KOPT-K1 (cell line): Measurements from ENCODE around the gene ABCA1.
"Not testable (repeated sequence)": the region's sequence is repeated elsewhere in the genome, so short reads cannot be mapped to it uniquely, and the experiment has no call there.

Experiments
- H3K27ac ChIP-seq: fragments of 200-600 bp; sonication (generic); 2 replicates; pipeline ENCODE4 v1.5.1; 2016; ENCODE audit warnings: antibody characterized with exemption, mild to moderate bottlenecking, low read depth, low read length; ENCODE audit not compliant: poor library complexity, severe bottlenecking
- H3K36me3 ChIP-seq: fragments of 200-600 bp; sonication (generic); 2 replicates; pipeline ENCODE4 v1.5.1; 2017; ENCODE audit warnings: antibody characterized with exemption, mild to moderate bottlenecking, low read length, moderate library complexity; ENCODE audit not compliant: insufficient read depth
- H3K9me3 ChIP-seq: fragments of 200-600 bp; sonication (generic); 2 replicates; pipeline ENCODE4 v1.5.1; 2017; ENCODE audit warnings: antibody characterized with exemption, low read length, mild to moderate bottlenecking; ENCODE audit not compliant: insufficient read depth, poor library complexity, severe bottlenecking

ABCA1 gene

DNA sequence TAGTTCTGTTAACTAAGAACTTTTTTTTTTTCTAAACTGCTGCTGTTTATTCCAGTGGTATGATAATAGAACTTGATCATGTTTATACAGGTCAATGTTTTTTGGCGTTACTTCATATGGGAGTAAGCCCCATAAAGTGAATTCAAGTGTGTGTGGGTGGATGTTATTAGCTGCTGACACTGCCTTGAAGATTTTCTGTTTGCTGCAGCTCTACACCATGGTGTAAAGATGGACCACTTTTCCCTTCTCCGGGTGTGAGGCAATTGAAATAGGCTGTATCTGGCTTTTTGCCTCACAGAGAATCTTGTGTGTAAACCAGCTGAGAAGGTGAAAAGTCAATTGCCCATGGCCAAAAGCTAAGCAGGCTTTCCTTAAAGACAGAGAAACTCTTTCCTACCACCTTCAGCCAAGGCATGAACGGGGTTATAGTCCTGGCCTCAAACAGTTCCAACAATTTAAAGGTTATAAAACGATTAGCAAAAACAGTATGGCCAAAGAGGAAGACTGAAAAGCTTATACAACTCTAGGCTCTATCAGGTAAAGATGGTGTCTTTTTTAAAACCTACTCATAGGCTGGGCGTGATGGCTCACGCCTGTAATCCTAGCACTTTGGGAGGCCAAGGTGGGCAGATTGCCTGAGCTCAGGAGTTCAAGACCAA, 33.9 kb upstream of the ABCA1 start:
- H3K36me3 ChIP-seq = no peaks in the 10 kb centered on the region
- H3K9me3 ChIP-seq = no peaks in the 10 kb centered on the region
- H3K27ac ChIP-seq = peak overlapping the region; percentile 22

GRCh38 chr9:104961238-104961637, 33.3 kb upstream of the ABCA1 start:
- H3K27ac ChIP-seq = peak overlapping the region; percentile 22
- no peaks in the 10 kb centered on the region for H3K9me3 ChIP-seq
- no peaks in the 10 kb centered on the region for H3K36me3 ChIP-seq

- H3K9me3 ChIP-seq = no peaks in the 10 kb centered on the region
- no peak overlapping the region for H3K27ac ChIP-seq
Observed at GRCh38 chr9:104960662-104961061, 32.7 kb upstream of the ABCA1 start.

GRCh38 chr9:104958751-104959150, 30.8 kb upstream of the ABCA1 start:
- Histone ChIP-seq H3K27ac (no peak overlapping the region), H3K36me3 (no peaks in the 10 kb centered on the region), H3K9me3 (no peaks in the 10 kb centered on the region)

More at GRCh38 chr9:104960662-104961061, 32.7 kb upstream of the ABCA1 start:
- H3K36me3 ChIP-seq = no peaks in the 10 kb centered on the region

DNA sequence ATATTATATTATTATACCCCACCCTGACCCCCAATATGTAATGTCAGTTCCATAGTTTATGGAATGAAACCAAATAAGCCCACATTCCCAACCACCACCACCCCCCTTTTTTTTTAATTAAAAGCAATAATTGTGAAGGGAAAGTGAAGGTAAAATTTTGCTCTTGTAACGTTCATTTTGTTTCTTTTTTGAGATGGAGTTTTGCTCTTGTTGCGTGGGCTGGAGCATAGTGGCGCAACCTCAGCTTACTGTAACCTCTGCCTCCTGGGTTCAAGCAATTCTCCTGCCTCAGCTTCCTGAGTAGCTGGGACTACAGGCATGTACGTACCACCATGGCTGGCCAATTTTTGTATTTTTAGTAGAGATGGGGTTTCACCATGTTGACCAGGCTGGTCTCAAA, 30.1 kb upstream of the ABCA1 start:
- H3K9me3 ChIP-seq, H3K36me3 ChIP-seq, H3K27ac ChIP-seq: not testable (repeated sequence)

- H3K36me3 ChIP-seq = no peaks in the 10 kb centered on the region
- H3K9me3 ChIP-seq = no peaks in the 10 kb centered on the region
- no peak overlapping the region for H3K27ac ChIP-seq
Observed at GRCh38 chr9:104951487-104951886, 23.5 kb upstream of the ABCA1 start.

DNA sequence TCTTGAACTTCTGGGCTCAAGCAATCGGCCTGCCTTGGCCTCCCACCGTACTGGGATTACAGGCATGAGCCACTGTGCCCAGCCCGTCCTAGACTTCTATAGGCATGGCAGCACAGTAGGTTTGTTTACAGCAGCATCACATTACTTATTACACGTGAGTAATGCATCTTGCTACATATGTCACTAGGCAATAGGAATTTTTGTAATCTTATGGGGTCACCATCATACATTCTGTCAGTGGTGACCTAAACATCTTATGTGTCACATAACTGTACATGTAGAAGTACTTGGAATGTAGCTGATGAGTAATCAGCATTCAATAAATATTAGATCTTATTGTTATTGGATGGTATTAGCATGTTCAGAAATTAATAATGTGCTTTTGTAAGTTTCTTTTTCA, 22.9 kb upstream of the ABCA1 start:
- no peaks in the 10 kb centered on the region for H3K9me3 ChIP-seq
- H3K36me3 ChIP-seq = no peaks in the 10 kb centered on the region
- no peak overlapping the region for H3K27ac ChIP-seq

DNA sequence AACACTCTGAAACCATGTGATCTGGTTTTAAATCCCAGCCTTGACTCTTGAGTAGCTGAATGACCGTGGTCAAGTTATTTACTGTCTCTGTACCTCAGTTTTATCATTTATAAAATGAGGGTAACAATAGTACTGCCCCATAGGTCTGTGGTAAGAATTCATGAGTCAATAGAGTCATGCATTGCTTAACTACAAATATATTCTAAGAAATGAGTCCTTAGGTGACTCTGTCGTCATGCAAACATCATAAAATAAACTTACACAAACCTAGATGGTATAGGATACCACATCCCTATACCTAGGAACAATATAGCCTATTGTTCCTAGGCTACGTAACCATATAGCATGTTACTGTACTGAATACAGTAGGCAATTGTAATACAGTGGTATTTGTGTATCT, 20.3 kb upstream of the ABCA1 start:
- no peaks in the 10 kb centered on the region for H3K36me3 ChIP-seq
- H3K9me3 ChIP-seq = no peaks in the 10 kb centered on the region
- H3K27ac ChIP-seq = no peak overlapping the region

DNA sequence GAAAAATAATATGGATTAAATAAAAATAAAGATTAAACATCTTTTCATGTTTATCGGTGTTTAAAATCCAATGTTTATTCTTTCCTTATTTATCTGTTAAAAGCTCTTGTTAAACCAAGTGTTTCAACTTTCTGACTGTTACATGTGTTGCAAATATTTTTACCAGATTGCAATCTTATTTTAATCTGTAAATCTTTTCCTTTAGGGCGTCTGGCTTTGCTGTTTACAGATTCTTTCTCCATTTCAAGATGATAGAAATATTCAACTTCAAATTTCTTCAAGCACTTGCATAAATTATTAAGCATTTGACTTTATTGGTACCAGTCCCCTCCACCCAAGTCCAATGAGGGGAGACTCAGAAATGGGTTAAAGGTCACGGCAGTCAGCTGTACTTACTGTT, 16.9 kb upstream of the ABCA1 start:
- Histone ChIP-seq H3K36me3 (no peaks in the 10 kb centered on the region), H3K27ac (no peak overlapping the region), H3K9me3 (no peaks in the 10 kb centered on the region)

- H3K27ac ChIP-seq = no peak overlapping the region
- H3K36me3 ChIP-seq = no peaks in the 10 kb centered on the region
- no peaks in the 10 kb centered on the region for H3K9me3 ChIP-seq
Observed at GRCh38 chr9:104944356-104944755, 16.4 kb upstream of the ABCA1 start.

- Histone ChIP-seq H3K9me3 (no peaks in the 10 kb centered on the region), H3K36me3 (no peaks in the 10 kb centered on the region), H3K27ac (no peak overlapping the region)
Observed at GRCh38 chr9:104941597-104941996, 13.6 kb upstream of the ABCA1 start.

DNA sequence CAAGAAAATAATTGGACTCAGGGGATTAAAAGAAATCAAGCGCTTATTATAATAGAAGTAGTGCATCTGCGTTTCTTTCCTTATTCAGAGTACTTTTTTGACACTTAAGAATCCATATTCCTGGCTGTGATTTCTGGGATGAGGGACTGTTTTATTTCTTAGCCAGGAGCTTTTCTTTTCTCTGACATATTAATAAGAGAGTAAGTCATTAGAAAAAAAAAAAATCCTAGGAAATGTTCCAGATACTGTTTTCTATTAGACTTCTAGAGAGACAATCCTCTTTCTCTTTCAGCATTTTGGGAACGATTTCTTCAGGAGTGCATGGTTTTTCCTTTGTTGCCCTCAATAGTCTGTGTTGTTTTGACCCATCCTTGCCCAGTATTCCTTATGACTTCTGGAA, 8.3 kb upstream of the ABCA1 start:
- H3K9me3 ChIP-seq = no peaks in the 10 kb centered on the region
- H3K27ac ChIP-seq = no peak overlapping the region
- H3K36me3 ChIP-seq = no peaks in the 10 kb centered on the region

- not testable (repeated sequence) for H3K36me3 ChIP-seq, H3K27ac ChIP-seq, H3K9me3 ChIP-seq
Observed at GRCh38 chr9:104935501-104935810, 7.5 kb upstream of the ABCA1 start.

DNA sequence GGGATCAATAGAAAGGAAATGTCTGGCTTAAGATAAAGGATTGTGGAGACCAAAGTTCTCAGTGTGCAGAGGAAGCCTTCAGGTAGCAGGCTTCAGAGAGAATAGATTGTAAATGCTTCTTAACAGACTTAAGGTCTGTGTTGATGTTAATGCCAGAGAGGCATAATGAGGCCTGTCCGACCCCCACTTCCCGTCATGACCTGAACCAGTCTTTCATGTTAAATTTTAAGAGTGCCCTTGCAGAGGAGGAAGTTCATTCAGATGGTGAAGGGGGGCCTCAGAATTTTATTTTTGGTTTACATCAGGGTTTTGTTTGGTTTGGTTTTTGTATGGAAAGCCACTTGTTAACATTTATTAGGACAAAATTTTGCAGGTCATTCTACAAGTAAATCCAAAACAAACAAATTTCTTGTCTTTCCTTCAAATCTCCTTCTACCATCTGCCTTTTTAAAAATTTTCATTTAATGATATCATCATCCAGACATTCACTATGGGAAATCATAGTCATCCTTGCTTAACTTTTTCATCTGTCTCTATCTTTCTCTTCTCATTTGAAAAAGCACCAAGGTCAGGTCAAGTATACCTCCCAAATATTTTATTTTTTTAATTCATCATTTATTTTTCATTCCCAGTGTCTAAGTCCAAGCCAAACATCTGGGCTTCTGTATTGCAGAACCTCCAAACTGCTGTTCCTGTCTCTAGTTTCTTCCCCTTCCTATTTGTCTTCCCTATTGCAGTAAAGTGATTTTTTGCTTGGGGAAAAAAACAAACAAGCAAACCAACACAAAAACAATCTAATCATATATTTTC, 6.9 kb upstream of the ABCA1 start:
- no peak overlapping the region for H3K27ac ChIP-seq
- no peaks in the 10 kb centered on the region for H3K9me3 ChIP-seq
- no peaks in the 10 kb centered on the region for H3K36me3 ChIP-seq

GRCh38 chr9:104933091-104933490, 5.1 kb upstream of the ABCA1 start:
- not testable (repeated sequence) for H3K36me3 ChIP-seq, H3K27ac ChIP-seq, H3K9me3 ChIP-seq

- Histone ChIP-seq H3K9me3 (no peaks in the 10 kb centered on the region), H3K36me3 (no peaks in the 10 kb centered on the region), H3K27ac (no peak overlapping the region)
Observed at GRCh38 chr9:104931256-104931655, 3.3 kb upstream of the ABCA1 start.
